NCI-H2171 treated with DMSO at 0.1 percent for 48 hours (cell line): ENCODE data around the gene KRTAP26-1.

Source experiments
- DNase-seq: peaks from one replicate; lab custom pipeline; 2025; lab: John Stamatoyannopoulos, UW

Gene KRTAP26-1, protein sequence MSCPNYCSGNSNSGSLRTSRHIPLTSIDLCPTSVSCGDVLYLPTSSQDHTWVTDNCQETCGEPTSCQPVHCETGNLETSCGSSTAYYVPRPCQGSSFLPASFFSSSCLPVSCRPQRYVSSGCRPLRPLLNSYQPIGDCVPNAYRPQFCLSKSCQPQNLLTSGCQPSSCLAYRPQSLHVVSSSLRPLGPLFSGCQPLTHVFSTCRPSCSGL

GRCh38 chr21:30320215-30320614, at the start of gene KRTAP26-1:
TSS of gene KRTAP26-1 (minus strand) at chr21:30320315. CDS start at chr21:30320035, 280 bp downstream.
- DNase-seq, result no peak

DNA sequence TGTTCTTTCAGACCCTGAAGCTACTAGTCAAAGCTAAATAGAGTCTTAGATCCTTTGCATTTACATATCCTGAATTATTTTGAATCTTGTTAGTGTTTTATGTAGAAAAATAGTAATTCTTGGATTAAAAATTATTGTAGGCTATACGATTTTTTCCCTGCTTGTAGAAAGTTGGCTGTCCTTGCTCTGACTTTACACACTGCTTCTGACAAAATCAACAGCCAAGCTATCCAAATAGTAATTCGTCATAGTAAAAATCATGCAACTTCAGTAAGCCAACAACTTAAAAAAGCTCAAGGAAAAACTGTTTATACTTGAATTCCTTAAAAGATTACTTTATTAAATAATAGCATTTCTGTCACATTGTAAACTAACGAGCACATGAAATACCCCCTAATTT, 35.8 kb upstream of the KRTAP26-1 start:
- DNase-seq, result no peak

- DNase-seq, result no peak
Measured at GRCh38 chr21:30354308-30355005, 34.3 kb upstream of the KRTAP26-1 start.

- no peak for DNase-seq
Measured at GRCh38 chr21:30351534-30351933, 31.4 kb upstream of the KRTAP26-1 start.

GRCh38 chr21:30349572-30349971, 29.5 kb upstream of the KRTAP26-1 start:
- no peak for DNase-seq

- no peak for DNase-seq
Measured at GRCh38 chr21:30348506-30348905, 28.4 kb upstream of the KRTAP26-1 start, which contains the start of gene KRTAP23-1. TSS of gene KRTAP23-1 (minus strand) at chr21:30348606. CDS start at chr21:30348606, 0 bp downstream.

- DNase-seq, result no peak
Measured at GRCh38 chr21:30345014-30345413, 24.9 kb upstream of the KRTAP26-1 start.

DNA sequence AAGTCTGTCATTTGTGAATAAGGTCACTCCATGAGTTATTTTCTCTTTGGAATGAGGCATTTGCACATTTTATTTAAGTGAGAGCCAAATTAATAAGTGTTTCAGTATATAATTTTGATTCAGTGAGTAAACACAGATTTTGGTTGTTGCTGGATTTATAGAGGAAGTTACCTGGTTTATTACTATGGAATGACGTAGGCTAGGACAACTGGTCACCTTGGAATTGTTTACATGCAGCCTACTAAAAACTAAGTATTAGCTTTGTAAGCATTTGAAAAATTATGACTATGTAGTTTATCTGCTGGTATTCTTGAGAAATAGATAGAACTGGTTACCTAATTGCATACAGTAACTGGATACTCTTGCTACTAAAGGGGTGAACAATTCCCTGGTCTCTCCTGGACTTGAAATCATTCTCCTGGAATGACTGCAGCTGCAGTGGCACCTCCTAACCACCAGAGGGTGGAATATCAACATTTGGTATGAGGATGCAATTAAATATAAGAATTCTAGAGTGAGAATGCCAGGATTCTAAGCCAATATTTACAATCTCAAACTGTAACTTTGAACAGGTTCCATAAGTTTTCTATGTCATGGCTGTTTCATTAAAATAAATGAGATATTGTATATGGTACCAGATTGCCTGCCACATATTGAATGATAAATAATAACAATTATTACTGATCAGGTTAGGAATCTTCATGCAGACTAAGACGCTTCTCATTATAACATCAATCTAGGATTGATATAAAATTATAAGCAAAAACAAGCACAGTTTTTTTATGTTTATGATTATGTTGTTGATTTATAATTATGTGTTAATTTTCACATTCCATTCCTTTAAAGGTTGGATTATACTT, 20.8 kb upstream of the KRTAP26-1 start:
- DNase-seq, result peak; percentile 14

- no peak for DNase-seq
Measured at GRCh38 chr21:30338717-30339116, 18.6 kb upstream of the KRTAP26-1 start.

GRCh38 chr21:30337772-30338171, 17.7 kb upstream of the KRTAP26-1 start:
- no peak for DNase-seq

GRCh38 chr21:30337276-30337744, 17.2 kb upstream of the KRTAP26-1 start, which contains the start of gene KRTAP27-1:
TSS of gene KRTAP27-1 (minus strand) at chr21:30337694. CDS start at chr21:30337668, 26 bp downstream.
- DNase-seq, result no peak

DNA sequence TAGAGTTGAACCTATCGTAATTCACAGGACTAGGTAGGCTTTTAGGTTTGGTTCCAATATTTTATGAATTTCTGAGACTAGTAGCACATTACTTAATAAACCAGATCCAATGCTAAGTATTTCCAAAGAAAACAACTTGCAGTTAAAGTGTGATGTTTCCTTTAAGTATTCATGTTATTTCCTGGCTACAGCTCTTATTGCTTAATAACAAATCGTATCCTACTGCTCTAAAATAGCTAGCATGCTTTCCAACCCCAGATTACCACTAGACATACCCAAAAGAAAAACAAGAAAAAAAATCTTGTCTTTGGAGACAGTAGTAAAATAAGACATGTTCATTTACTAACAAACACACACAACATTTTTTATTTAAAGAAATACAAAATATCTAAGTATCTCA, 16.5 kb upstream of the KRTAP26-1 start:
- DNase-seq, result no peak

DNA sequence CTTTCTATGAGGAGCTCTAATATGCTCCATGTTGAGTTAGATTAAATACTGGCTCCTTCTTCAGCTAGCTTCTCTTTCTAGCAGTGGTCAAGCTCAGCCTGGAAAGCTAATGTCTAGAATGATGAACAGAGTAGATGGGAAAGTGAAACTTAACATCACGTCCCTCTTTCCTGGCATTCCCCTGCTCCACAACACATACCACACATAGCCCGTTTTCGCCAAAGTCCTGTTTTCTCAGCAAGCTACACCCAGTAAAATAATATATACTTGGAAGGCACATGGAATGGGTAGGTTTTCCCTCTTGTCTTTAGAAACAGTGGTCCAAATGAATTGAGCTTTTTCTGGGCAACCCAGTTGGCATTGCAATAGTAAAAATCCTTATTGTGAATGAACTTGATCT, 13.6 kb upstream of the KRTAP26-1 start:
- DNase-seq, result no peak

GRCh38 chr21:30332681-30333080, 12.6 kb upstream of the KRTAP26-1 start:
- DNase-seq, result no peak

- DNase-seq, result no peak
Measured at GRCh38 chr21:30329203-30329875, 9.2 kb upstream of the KRTAP26-1 start.

DNA sequence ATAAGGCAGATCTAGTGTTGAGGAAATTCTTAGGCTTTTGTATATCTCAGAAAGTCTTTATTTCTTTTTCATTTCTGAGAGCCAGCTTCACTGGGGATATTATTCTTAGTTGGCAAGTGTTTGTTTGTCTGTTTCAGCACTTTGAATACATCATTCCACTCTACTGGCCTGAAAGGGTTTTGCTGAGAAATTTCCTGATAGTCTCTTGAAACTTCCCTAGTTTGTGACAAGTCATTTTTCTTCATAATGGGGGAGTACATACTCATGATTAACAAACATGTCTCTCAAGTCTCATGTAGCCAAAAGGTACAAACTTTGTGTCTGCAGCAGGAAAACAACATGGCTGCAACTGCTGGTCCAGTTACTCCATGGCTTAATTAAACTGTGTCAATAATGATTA, 6.3 kb upstream of the KRTAP26-1 start:
- DNase-seq, result no peak

DNA sequence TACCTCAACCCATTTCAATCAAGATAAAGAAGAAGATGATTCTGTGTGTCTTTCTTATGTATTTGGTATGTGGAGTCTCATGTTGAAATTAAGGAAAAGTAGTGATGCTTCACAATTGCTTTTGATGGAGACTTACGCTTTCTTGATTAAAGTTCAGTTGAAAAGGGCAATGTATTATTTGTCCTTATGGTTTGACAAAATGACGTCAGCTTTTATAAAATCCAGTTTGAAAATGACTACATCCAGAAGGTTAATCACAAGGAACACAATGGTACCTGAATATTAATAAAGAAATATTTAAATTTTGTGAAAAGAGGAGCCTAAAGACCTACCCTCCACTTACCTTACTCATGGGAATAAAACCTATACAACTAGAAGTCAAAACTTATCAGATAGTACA, 4.4 kb downstream of the KRTAP26-1 start:
- no peak for DNase-seq

DNA sequence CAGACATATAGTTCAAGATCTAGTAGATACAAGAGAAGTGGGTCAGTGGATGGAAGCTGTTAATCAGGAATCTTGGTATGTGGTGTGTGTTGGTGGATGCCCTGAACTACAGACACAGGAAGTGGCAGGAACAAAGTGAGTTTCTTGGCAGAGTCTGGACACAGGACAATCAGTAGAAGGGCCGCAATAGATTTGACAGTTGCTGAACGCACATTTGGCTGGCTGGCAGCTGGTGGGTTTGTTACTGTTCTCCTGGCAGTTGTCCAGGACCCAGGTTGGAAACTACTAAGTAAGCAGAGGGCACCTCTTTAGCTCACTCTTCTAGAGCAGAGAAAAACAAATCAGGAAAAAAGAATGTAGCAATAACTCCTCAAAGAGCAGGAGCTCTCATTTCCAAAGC, 13.2 kb downstream of the KRTAP26-1 start:
- no peak for DNase-seq

GRCh38 chr21:30305136-30305535, 15.0 kb downstream of the KRTAP26-1 start:
- DNase-seq, result no peak

DNA sequence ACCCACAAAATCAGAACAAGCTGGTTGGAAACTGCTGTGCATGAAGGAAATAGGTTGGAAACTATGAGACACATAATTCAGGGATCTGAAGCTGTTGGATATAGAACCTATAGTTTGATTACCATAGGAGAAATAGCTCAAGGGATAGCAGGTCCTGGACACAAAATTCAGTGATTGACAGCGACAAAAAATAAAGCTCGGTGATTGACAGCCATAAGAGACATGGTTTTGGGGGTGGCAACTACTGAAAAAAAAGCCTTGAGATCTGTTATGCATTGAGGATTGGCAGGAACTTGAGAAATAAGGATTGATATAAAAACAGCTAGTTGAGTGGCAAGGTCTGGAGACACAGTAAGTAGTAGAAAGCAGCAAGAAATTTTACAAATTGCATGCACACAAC, 30.9 kb downstream of the KRTAP26-1 start, which contains the start of gene KRTAP25-1:
Gene KRTAP25-1 (minus strand): TSS at position 300 of the 400 bp plus-strand sequence. CDS start 24 bp downstream, at position 276.
- no peak for DNase-seq

DNA sequence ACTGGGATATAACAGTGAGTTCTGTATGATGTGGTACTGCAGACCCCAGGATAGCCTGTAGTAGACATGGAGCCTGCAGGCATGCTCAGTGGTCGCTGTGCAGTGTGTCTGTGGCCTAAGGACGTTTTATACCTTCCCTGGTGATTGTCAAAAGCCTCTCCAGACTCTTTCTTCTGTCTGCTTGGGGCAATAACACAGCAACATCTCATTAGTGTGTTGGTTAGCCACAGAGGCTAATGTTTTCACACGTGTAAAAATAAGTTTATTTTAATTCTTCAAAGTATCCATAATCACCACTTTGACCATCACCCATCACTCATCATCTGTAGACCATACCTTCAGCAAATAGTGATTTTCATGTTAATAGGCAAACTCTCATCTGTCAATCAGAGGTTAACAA, 37.3 kb downstream of the KRTAP26-1 start, which contains the start of gene KRTAP24-1:
Gene KRTAP24-1 (minus strand): TSS at position 101 of the 400 bp plus-strand sequence. CDS start 18 bp downstream, at position 83.
- no peak for DNase-seq

- DNase-seq, result no peak
Measured at GRCh38 chr21:30271611-30272010, 48.5 kb downstream of the KRTAP26-1 start.
